SHP77 treated with DMSO at 0.1 percent for 48 hours (cell line): ENCODE results near the gene NSD1.

ENCODE experiments used
- DNase-seq: peaks from one replicate; lab custom pipeline; 2025; lab: John Stamatoyannopoulos, UW

Gene NSD1, protein sequence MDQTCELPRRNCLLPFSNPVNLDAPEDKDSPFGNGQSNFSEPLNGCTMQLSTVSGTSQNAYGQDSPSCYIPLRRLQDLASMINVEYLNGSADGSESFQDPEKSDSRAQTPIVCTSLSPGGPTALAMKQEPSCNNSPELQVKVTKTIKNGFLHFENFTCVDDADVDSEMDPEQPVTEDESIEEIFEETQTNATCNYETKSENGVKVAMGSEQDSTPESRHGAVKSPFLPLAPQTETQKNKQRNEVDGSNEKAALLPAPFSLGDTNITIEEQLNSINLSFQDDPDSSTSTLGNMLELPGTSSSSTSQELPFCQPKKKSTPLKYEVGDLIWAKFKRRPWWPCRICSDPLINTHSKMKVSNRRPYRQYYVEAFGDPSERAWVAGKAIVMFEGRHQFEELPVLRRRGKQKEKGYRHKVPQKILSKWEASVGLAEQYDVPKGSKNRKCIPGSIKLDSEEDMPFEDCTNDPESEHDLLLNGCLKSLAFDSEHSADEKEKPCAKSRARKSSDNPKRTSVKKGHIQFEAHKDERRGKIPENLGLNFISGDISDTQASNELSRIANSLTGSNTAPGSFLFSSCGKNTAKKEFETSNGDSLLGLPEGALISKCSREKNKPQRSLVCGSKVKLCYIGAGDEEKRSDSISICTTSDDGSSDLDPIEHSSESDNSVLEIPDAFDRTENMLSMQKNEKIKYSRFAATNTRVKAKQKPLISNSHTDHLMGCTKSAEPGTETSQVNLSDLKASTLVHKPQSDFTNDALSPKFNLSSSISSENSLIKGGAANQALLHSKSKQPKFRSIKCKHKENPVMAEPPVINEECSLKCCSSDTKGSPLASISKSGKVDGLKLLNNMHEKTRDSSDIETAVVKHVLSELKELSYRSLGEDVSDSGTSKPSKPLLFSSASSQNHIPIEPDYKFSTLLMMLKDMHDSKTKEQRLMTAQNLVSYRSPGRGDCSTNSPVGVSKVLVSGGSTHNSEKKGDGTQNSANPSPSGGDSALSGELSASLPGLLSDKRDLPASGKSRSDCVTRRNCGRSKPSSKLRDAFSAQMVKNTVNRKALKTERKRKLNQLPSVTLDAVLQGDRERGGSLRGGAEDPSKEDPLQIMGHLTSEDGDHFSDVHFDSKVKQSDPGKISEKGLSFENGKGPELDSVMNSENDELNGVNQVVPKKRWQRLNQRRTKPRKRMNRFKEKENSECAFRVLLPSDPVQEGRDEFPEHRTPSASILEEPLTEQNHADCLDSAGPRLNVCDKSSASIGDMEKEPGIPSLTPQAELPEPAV (N-terminal part only)

DNA sequence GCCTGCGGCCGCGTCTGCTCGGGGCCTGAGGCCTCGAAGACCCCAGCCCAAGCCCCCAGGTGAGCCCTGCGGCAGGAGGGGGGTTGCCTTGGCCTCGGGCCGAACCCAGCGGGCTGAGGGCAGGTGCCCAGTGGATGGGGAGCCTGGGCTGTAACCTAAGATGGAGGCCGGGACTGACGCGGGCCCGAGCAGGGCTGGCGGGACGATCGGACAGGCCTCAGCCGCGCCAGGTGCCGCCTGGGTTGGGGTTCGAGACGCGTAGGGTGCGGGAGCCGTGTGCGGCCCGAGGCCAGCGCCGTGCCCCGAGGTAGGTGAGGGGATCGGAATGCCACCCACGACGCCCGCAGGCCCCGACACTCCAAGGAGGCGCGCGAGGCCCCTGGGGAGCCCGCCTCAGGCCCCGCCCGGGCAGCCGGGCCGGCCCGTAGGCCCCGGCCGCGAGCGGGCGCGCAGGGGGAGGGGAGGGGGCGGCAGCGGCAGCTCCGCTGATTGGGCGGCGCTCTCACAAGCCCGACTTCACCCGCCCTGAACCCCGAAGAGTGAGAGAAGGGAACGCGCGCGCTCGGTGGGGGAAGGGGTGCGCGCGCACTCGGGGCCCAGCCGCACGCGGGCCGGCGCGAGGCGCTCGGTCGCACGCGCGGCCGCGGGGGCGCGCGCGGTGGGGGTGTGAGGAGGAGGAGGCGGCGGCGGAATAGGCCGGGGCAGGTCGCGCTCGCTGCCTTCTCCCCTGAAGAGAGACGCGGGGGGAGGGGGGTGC is at the start of gene NSD1:
TSS of gene NSD1 (plus strand) at position 678 of the 757 bp plus-strand sequence. CDS start 1,331 bp downstream, outside the sequence.
- DNase-seq = no peak

DNA sequence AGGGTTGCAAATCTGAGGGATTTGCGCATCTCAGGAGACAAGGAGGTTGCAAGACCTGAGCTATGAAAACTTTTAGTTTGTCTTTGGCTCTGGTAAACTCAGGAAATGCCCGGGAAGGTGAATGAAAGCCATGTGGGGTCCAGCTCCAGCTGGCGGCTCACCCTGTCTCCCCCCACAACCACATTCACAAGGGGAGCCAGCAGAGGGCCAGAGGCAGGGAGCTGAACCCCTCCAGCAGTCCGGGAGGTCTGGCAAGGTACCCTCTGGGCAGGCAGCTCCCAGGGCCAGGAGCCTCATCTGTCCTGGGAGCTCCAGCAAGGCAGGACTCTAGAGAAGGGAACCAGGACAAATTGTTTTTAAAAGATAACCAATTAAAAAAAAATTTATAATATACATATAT is 49.4 kb upstream of the NSD1 start:
- DNase-seq = no peak

DNA sequence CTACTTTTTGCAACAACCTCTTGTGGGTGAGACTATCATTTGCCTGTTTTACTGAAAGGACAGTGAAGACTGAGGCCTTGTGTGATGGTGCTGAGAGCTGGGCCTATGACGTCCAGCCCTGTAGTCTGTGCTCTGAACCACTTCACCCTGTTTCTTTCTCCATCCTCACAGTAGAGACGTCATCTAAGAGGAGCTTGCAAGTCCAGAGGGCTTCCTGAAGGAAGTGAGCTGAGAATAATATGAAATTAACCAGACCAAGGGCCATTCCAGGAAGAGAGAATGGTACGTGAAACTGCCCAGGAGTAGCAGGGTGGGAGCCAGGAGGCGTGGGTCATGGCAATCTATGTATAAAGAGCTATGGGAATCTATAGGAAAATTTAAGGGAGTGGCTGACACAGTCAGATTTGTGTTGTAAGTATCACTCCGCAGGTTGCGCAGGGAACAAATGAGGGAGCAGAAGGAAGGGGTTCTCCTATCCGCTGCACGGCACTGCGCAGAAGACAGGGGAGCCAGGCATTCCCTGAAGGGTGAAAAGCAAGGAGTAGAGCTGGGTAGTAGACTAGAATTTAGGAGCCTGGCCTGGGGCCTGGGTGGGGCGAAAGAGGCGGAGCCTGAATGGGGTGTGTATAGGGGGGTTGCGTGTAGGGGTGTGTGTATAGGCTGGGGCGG is 47.5 kb upstream of the NSD1 start:
- DNase-seq = no peak

GRCh38 chr5:177086654-177087397 is 46.7 kb upstream of the NSD1 start, which contains the start of gene FGFR4:
FGFR4 (plus strand) TSS chr5:177086915; CDS start chr5:177089603, 2,688 bp downstream.
- DNase-seq = no peak

GRCh38 chr5:177087398-177088005 is 46.1 kb upstream of the NSD1 start:
- DNase-seq = no peak

DNA sequence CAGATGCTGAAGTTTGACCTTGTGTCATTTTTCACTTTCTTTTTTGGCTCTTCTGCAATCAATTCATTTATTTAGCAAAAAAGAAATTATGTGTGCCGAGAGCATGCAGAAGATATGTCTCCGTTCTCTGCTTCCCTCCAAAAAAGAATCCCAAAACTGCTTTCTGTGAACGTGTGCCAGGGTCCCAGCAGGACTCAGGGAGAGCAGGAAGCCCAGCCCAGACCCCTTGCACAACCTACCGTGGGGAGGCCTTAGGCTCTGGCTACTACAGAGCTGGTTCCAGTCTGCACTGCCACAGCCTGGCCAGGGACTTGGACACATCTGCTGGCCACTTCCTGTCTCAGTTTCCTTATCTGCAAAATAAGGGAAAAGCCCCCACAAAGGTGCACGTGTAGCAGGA is 44.4 kb upstream of the NSD1 start:
- DNase-seq = no peak

- no peak for DNase-seq
Observed at GRCh38 chr5:177089825-177090641, 43.5 kb upstream of the NSD1 start.

GRCh38 chr5:177090813-177091212 is 42.8 kb upstream of the NSD1 start:
- no peak for DNase-seq

DNA sequence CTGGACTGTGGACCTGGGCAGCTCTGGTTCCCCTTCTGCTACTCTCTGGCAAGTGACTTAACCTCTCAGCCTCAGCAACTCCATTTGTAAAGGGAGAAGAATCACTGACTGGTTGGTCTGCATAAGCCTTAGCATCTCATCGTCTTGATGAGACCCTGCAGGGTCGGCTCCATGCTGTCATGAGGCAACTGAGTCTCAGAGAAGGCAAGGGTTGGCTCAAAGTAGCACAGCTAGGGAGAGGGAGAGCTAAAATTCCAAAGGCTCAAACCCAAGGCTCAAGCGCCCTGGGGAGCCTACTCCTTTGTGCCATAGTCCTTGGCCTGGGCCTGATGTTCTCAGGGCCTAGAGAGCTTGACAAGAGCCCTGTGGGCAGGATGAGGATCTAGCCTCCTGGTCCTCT is 42.3 kb upstream of the NSD1 start:
- no peak for DNase-seq

DNA sequence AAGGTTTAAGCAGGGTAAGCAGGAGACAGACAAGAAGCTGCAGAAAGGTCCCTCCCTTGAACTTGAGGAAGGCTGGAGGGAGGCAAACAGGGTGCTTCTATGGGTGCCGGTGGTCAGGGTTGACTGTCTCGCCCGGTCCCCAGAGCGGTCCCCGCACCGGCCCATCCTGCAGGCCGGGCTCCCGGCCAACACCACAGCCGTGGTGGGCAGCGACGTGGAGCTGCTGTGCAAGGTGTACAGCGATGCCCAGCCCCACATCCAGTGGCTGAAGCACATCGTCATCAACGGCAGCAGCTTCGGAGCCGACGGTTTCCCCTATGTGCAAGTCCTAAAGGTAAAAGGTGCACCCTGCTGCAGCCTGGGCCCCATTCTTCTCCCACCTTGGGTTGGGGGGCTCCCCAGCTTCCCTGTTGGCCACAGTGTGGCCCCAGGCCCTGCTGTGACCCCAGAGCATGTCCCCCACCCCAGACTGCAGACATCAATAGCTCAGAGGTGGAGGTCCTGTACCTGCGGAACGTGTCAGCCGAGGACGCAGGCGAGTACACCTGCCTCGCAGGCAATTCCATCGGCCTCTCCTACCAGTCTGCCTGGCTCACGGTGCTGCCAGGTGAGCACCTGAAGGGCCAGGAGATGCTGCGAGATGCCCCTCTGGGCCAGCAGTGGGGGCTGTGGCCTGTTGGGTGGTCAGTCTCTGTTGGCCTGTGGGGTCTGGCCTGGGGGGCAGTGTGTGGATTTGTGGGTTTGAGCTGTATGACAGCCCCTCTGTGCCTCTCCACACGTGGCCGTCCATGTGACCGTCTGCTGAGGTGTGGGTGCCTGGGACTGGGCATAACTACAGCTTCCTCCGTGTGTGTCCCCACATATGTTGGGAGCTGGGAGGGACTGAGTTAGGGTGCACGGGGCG is 41.1 kb upstream of the NSD1 start:
- DNase-seq = no peak

DNA sequence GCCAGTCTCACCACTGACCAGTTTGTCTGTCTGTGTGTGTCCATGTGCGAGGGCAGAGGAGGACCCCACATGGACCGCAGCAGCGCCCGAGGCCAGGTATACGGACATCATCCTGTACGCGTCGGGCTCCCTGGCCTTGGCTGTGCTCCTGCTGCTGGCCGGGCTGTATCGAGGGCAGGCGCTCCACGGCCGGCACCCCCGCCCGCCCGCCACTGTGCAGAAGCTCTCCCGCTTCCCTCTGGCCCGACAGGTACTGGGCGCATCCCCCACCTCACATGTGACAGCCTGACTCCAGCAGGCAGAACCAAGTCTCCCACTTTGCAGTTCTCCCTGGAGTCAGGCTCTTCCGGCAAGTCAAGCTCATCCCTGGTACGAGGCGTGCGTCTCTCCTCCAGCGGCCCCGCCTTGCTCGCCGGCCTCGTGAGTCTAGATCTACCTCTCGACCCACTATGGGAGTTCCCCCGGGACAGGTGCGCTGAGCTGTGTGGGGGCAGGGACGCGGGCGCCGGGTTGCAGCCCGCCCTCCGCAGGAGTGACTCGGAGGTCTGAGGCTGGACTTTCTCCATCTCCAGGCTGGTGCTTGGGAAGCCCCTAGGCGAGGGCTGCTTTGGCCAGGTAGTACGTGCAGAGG is 40.4 kb upstream of the NSD1 start:
- DNase-seq = no peak

- no peak for DNase-seq
Observed at GRCh38 chr5:177093803-177094202, 39.8 kb upstream of the NSD1 start.

GRCh38 chr5:177094224-177095087 is 39.1 kb upstream of the NSD1 start:
- DNase-seq = no peak

GRCh38 chr5:177095088-177095669 is 38.4 kb upstream of the NSD1 start:
- DNase-seq = no peak

DNA sequence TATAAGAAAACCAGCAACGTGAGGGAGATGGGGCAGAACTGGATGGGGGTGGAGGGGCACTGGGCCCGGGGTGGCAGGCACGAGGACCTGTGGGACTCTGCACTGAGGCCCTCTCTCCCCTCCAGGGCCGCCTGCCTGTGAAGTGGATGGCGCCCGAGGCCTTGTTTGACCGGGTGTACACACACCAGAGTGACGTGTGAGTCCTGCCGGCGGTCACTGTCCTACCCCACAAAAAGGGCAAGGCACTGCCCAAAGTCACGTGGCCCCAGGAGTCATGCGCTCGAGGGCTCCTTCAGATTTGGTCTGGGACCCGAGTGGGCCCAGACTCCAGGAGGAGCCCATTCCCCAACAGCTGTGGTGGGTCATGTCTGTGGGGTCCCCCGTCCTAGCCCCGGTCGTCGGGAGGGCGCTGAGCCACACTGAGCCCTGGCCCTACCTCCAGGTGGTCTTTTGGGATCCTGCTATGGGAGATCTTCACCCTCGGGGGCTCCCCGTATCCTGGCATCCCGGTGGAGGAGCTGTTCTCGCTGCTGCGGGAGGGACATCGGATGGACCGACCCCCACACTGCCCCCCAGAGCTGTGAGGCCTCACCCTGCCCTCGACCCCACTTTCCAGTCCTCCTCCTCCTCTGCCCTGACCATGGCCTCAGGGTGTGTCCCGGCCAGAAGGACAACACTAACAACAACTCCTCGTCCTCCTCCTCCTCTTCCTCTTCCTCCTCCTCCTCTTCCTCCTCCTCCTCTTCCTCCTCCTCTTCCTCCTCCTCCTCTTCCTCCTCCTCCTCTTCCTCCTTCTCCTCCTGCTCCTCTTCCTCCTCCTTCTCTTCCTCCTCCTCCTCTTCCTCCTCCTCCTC is 37.2 kb upstream of the NSD1 start:
- DNase-seq = no peak
